SK-N-SH (cell line): ENCODE data around the gene C12orf43. TPM values are rescaled to one million over a fixed set of nuclear protein-coding genes. Genes with fewer than 3 reads are reported as not detected.

Experiments used
- CTCF ChIA-PET: fragments of 300-600, 350-600 bp; formaldehyde crosslinking; extraction: SDS; loops from one replicate; lab custom pipeline; 2021; lab: Yijun Ruan, JAX
- POLR2A ChIA-PET: fragments of 350-600 bp; sonication (Branson Sonifier 250); formaldehyde crosslinking; extraction: SDS; loops from one replicate; lab custom pipeline; 2020; ENCODE audit warnings: antibody characterized with exemption, inconsistent platforms; lab: Yijun Ruan, JAX
- DNase-seq: peaks from one replicate; pipeline ENCODE4 v3.0.0; 2012
- H2AFZ ChIP-seq: fragments of 200-600 bp; sonication (generic); 2 replicates; pipeline ENCODE4 v1.8.1; 2016; ENCODE audit warnings: antibody characterized with exemption, mild to moderate bottlenecking, low read depth
- H3F3A ChIP-seq: fragments of 200-600 bp; sonication (generic); replicated peaks from 2 replicates; pipeline ENCODE3; 2016; ENCODE audit warnings: antibody characterized with exemption, mild to moderate bottlenecking; ENCODE audit not compliant: insufficient read depth
- H3K27ac ChIP-seq, 2 experiments: fragments of 200-500 bp in 1 of 2; fragments of 200-600 bp in 1 of 2; sonication (Bioruptor generic) in 1 of 2; sonication (generic), shearing (Covaris generic) in 1 of 2; 2 replicates each; pipeline versions ENCODE4 v1.5.1 to v1.6.1; 2014 to 2016; ENCODE audit warnings: low read depth in 2 of 2, inconsistent platforms in 1 of 2, low read length in 1 of 2, mild to moderate bottlenecking in 1 of 2, mixed read lengths in 1 of 2
- H3K27me3 ChIP-seq: fragments of 200-600 bp; sonication (generic), shearing (Covaris generic); 2 replicates; pipeline ENCODE4 v1.6.1; 2016; ENCODE audit warnings: mixed run types; ENCODE audit not compliant: insufficient read depth
- H3K36me3 ChIP-seq, 2 experiments: fragments of 200-500 bp in 1 of 2; fragments of 200-600 bp in 1 of 2; sonication (Bioruptor generic) in 1 of 2; sonication (generic) in 1 of 2; replicated peaks in 1 of 2; 2 replicates each; pipeline versions ENCODE3 to v1.5.1; 2014 to 2016; ENCODE audit warnings: low read length in 1 of 2, mild to moderate bottlenecking in 1 of 2; ENCODE audit not compliant: insufficient read depth in 2 of 2, control insufficient read depth in 1 of 2
- H3K4me1 ChIP-seq, 2 experiments: fragments of 200-500 bp in 1 of 2; fragments of 200-600 bp in 1 of 2; sonication (Bioruptor generic) in 1 of 2; sonication (generic), shearing (Covaris generic) in 1 of 2; 2 replicates each; pipeline versions ENCODE4 v1.5.1 to v1.6.1; 2014 to 2016; ENCODE audit warnings: low read depth in 1 of 2, low read length in 1 of 2, mixed run types in 1 of 2; ENCODE audit not compliant: insufficient read depth in 2 of 2, control insufficient read depth in 1 of 2
- H3K4me2 ChIP-seq: fragments of 200-600 bp; sonication (generic), shearing (Covaris generic); 2 replicates; pipeline ENCODE4 v1.6.1; 2017; ENCODE audit warnings: mixed run types
- H3K4me3 ChIP-seq, 2 experiments: fragments of 200-500 bp in 1 of 2; fragments of 200-600 bp in 1 of 2; sonication (Bioruptor generic) in 1 of 2; sonication (generic), shearing (Covaris generic) in 1 of 2; 2 replicates each; pipeline versions ENCODE4 v1.5.1 to v1.8.1; 2014 to 2016; ENCODE audit warnings: low read depth in 2 of 2, inconsistent platforms in 1 of 2, low read length in 1 of 2, mild to moderate bottlenecking in 1 of 2, mixed read lengths in 1 of 2, moderate library complexity in 1 of 2
- H3K79me2 ChIP-seq: fragments of 200-600 bp; sonication (generic); 2 replicates; pipeline ENCODE4 v1.8.1; 2017; ENCODE audit warnings: mild to moderate bottlenecking; ENCODE audit not compliant: insufficient read depth
- H3K9ac ChIP-seq: fragments of 200-600 bp; sonication (generic); 2 replicates; pipeline ENCODE4 v1.6.1; 2017; ENCODE audit warnings: mixed run types
- H3K9me2 ChIP-seq: fragments of 200-600 bp; sonication (generic); 2 replicates; pipeline ENCODE4 v1.6.1; 2017; ENCODE audit warnings: mixed run types
- H3K9me3 ChIP-seq: fragments of 200-600 bp; sonication (generic); 2 replicates; pipeline ENCODE4 v1.6.1; 2017; ENCODE audit warnings: mixed run types, mild to moderate bottlenecking, moderate library complexity
- H4K20me1 ChIP-seq: fragments of 200-600 bp; sonication (generic); 2 replicates; pipeline ENCODE4 v1.6.1; 2017; ENCODE audit warnings: mild to moderate bottlenecking, mixed run types; ENCODE audit not compliant: insufficient read depth
- CHD2 ChIP-seq: fragments of 150-350 bp; IDR thresholded peaks from 2 replicates; pipeline ENCODE4 v1.6.1; 2018; ENCODE audit warnings: low read length; ENCODE audit not compliant: partially characterized antibody
- CTCF ChIP-seq: fragments of 200-600 bp; sonication (generic); IDR thresholded peaks from 2 replicates; pipeline ENCODE4 v1.6.1; 2017; ENCODE audit warnings: antibody characterized with exemption, mild to moderate bottlenecking, moderate library complexity
- ELF1 ChIP-seq: IDR thresholded peaks from 2 replicates; pipeline ENCODE4 v1.4.0; 2012
- EP300 ChIP-seq, 2 experiments: IDR thresholded peaks; 2 replicates each; pipeline versions ENCODE4 v1.4.0 to v1.6.1; 2012; ENCODE audit warnings: borderline replicate concordance in 1 of 2, low read depth in 1 of 2, low read length in 1 of 2
- EZH2phosphoT487 ChIP-seq: fragments of 200-600 bp; sonication (generic); IDR thresholded peaks from 2 replicates; pipeline ENCODE4 v1.6.1; 2017; ENCODE audit warnings: low read depth, mixed run types, mild to moderate bottlenecking, antibody characterized with exemption, moderate library complexity, borderline replicate concordance
- FOSL2 ChIP-seq: IDR thresholded peaks from 2 replicates; pipeline ENCODE4 v1.4.0; 2012; ENCODE audit warnings: low read depth, mild to moderate bottlenecking, moderate library complexity, borderline replicate concordance
- GABPA ChIP-seq: IDR thresholded peaks from 2 replicates; pipeline ENCODE4 v1.4.0; 2012; ENCODE audit warnings: low read depth, mild to moderate bottlenecking
- RAD21 ChIP-seq: IDR thresholded peaks from 2 replicates; pipeline ENCODE4 v1.6.1; 2012; ENCODE audit warnings: mild to moderate bottlenecking, low read length
- RCOR1 ChIP-seq: fragments of 150-350 bp; IDR thresholded peaks from 2 replicates; pipeline ENCODE4 v1.6.1; 2017; ENCODE audit warnings: antibody characterized with exemption, low read length
- TAF1 ChIP-seq: IDR thresholded peaks from 2 replicates; pipeline ENCODE4 v1.6.1; 2012; ENCODE audit warnings: low read depth, mild to moderate bottlenecking, low read length, moderate library complexity, borderline replicate concordance
- USF1 ChIP-seq: IDR thresholded peaks from 2 replicates; pipeline ENCODE4 v1.4.0; 2012; ENCODE audit warnings: low read depth, borderline replicate concordance
- ZBTB33 ChIP-seq: IDR thresholded peaks from 2 replicates; pipeline ENCODE4 v1.4.0; 2012; ENCODE audit warnings: low read depth, borderline replicate concordance
- WGBS: methylation state at CpG from one replicate; pipeline ENCODE4 v1.1.6; 2017; ENCODE audit warnings: low lambda C conversion rate; 5-methylcytosine and 5-hydroxymethylcytosine counted together
- polyA plus RNA-seq, 3 experiments: library from polyadenylated mRNA; depleted of rRNA; stranded (reverse); fragments of >200 nt; gene quantifications; 2 replicates each; pipeline ENCODE4 v1.2.3, GENCODE V29; 2012

C12orf43 gene
- polyA plus RNA-seq, 1 of the 3 experiments (the other 2 are of a cell fraction) = 13.9 TPM

- no peak overlapping the region for H3K9ac ChIP-seq
- no peak for TF ChIP-seq ZBTB33
- no peak for TF ChIP-seq EP300 (IDR thresholded peaks at IDR 0.05; ENCODE audit: borderline replicate concordance in 1 of 2, low read depth in 1 of 2, low read length in 1 of 2)
- TF ChIP-seq CHD2 = no peak
- TF ChIP-seq USF1 = no peak
- TF ChIP-seq FOSL2 = no peak
- TF ChIP-seq ELF1 = no peak
- TF ChIP-seq EZH2phosphoT487 = no peak
- POLR2A ChIA-PET = no interaction called here
- 88% methylated on average over 15 of the region's 15 CpGs for WGBS
- peaks cover 5 to 11% of the 10 kb centered on the region in 2 experiments; a peak in 2 of 4 replicates for H3K4me1 ChIP-seq
- no peak overlapping the region for H3K4me3 ChIP-seq
- H3K9me2 ChIP-seq = no peaks in the 10 kb centered on the region
- H3K27me3 ChIP-seq = no peaks in the 10 kb centered on the region
- H4K20me1 ChIP-seq = no peaks in the 10 kb centered on the region
- no peak for DNase-seq
- H3F3A ChIP-seq = no peaks in the 10 kb centered on the region
- no peak overlapping the region for H2AFZ ChIP-seq
- no peak overlapping the region for H3K27ac ChIP-seq
- peaks cover 21% of the 10 kb centered on the region for H3K79me2 ChIP-seq
- H3K4me2 ChIP-seq = no peak overlapping the region
- no peaks in the 10 kb centered on the region for H3K9me3 ChIP-seq
- no peaks in the 10 kb centered on the region for H3K36me3 ChIP-seq
- CTCF ChIA-PET = interaction anchor here (2.1 kb wide), 1 partner anchor 13 kb away, joined by 9 read pairs; no protein-coding TSS in a partner anchor
These were observed 1.7 kb upstream of the C12orf43 start for GRCh38 chr12:121017966-121018491.

- CTCF ChIA-PET = no interaction called here
- POLR2A ChIA-PET = no interaction called here
- H3K4me1 ChIP-seq = peaks cover 5 to 11% of the 10 kb centered on the region in 2 experiments; a peak in 2 of 4 replicates
These were observed 2.6 kb downstream of the C12orf43 start for GRCh38 chr12:121013715-121014114.

More at GRCh38 chr12:121013715-121014114, 2.6 kb downstream of the C12orf43 start:
- Histone ChIP-seq H3K4me2 (no peak overlapping the region), H3K27me3 (no peaks in the 10 kb centered on the region), H3F3A (no peaks in the 10 kb centered on the region), H3K9me2 (no peaks in the 10 kb centered on the region), H3K4me3 (no peak overlapping the region), H3K9me3 (no peaks in the 10 kb centered on the region), H3K27ac (no peak overlapping the region), H3K9ac (no peak overlapping the region), H3K79me2 (peaks cover 21% of the 10 kb centered on the region), H3K36me3 (peaks cover 16 to 18% of the 10 kb centered on the region in 2 experiments), H4K20me1 (no peaks in the 10 kb centered on the region), H2AFZ (no peak overlapping the region)
- TF ChIP-seq TAF1 (no peak), GABPA (no peak), RCOR1 (no peak), CTCF (peak; percentile 11; the same call in 1 of the 2 replicates), RAD21 (peak; percentile 7; the same call in 1 of the 2 replicates)
- no peak for DNase-seq
- 88% methylated on average over 3 of the region's 3 CpGs for WGBS
